ENCODE measurements around the gene CHST11.

The CHST11 gene

GRCh38 chr12:104673294-104673693, 216.5 kb downstream of the CHST11 start:
- Histone ChIP-seq H3K9me3 (ENCODE audit: control insufficient read depth in 1 of 2, low read length in 2 of 2) (no peaks in the 10 kb centered on the region), H3K4me3 (ENCODE audit: low read depth in 1 of 2, low read length in 2 of 2) (no peak overlapping the region), H3K36me3 (ENCODE audit: control insufficient read depth in 1 of 2, insufficient read depth in 2 of 2, low read length in 2 of 2) (no peaks in the 10 kb centered on the region), H3K4me1 (ENCODE audit: control insufficient read depth in 1 of 2, insufficient read depth in 2 of 2, low read length in 2 of 2) (peaks cover 39 to 45% of the 10 kb centered on the region in 2 donors), H3K27ac (ENCODE audit: low read depth, low read length) (no peak overlapping the region), H3K27me3 (ENCODE audit: control insufficient read depth in 1 of 2, insufficient read depth in 2 of 2, low read length in 2 of 2) (no peaks in the 10 kb centered on the region), H3K9ac (ENCODE audit: low read depth in 1 of 2, low read length in 2 of 2) (no peak overlapping the region)

GRCh38 chr12:104673696-104674482, 217.1 kb downstream of the CHST11 start:
- Histone ChIP-seq H3K4me1 (ENCODE audit: control insufficient read depth in 1 of 2, insufficient read depth in 2 of 2, low read length in 2 of 2) (peaks cover 34 to 39% of the 10 kb centered on the region in 2 donors), H3K27me3 (ENCODE audit: control insufficient read depth in 1 of 2, insufficient read depth in 2 of 2, low read length in 2 of 2) (no peaks in the 10 kb centered on the region), H3K9ac (ENCODE audit: low read depth in 1 of 2, low read length in 2 of 2) (no peak overlapping the region), H3K36me3 (ENCODE audit: control insufficient read depth in 1 of 2, insufficient read depth in 2 of 2, low read length in 2 of 2) (no peaks in the 10 kb centered on the region), H3K27ac (ENCODE audit: low read depth, low read length) (no peak overlapping the region), H3K4me3 (ENCODE audit: low read depth in 1 of 2, low read length in 2 of 2) (no peak overlapping the region), H3K9me3 (ENCODE audit: control insufficient read depth in 1 of 2, low read length in 2 of 2) (no peaks in the 10 kb centered on the region)

GRCh38 chr12:104676636-104677035, 219.9 kb downstream of the CHST11 start:
- Histone ChIP-seq H3K9ac (ENCODE audit: low read depth in 1 of 2, low read length in 2 of 2) (no peak overlapping the region), H3K9me3 (ENCODE audit: control insufficient read depth in 1 of 2, low read length in 2 of 2) (no peaks in the 10 kb centered on the region), H3K27me3 (ENCODE audit: control insufficient read depth in 1 of 2, insufficient read depth in 2 of 2, low read length in 2 of 2) (no peaks in the 10 kb centered on the region), H3K4me1 (ENCODE audit: control insufficient read depth in 1 of 2, insufficient read depth in 2 of 2, low read length in 2 of 2) (peaks cover 6 to 14% of the 10 kb centered on the region in 2 donors), H3K27ac (ENCODE audit: low read depth, low read length) (no peak overlapping the region), H3K4me3 (ENCODE audit: low read depth in 1 of 2, low read length in 2 of 2) (no peak overlapping the region), H3K36me3 (ENCODE audit: control insufficient read depth in 1 of 2, insufficient read depth in 2 of 2, low read length in 2 of 2) (no peaks in the 10 kb centered on the region)

GRCh38 chr12:104677441-104678089, 220.8 kb downstream of the CHST11 start:
- no peaks in the 10 kb centered on the region for H3K27me3 ChIP-seq (ENCODE audit: control insufficient read depth in 1 of 2, insufficient read depth in 2 of 2, low read length in 2 of 2)
- H3K9me3 ChIP-seq (ENCODE audit: control insufficient read depth in 1 of 2, low read length in 2 of 2), result no peaks in the 10 kb centered on the region
- no peak overlapping the region for H3K4me3 ChIP-seq (ENCODE audit: low read depth in 1 of 2, low read length in 2 of 2)
- no peak overlapping the region for H3K9ac ChIP-seq (ENCODE audit: low read depth in 1 of 2, low read length in 2 of 2)
- H3K36me3 ChIP-seq (ENCODE audit: control insufficient read depth in 1 of 2, insufficient read depth in 2 of 2, low read length in 2 of 2), result no peaks in the 10 kb centered on the region
- H3K27ac ChIP-seq (ENCODE audit: low read depth, low read length), result no peak overlapping the region
- H3K4me1 ChIP-seq (ENCODE audit: control insufficient read depth in 1 of 2, insufficient read depth in 2 of 2, low read length in 2 of 2), result peaks cover 0 to 4% of the 10 kb centered on the region in 2 donors

GRCh38 chr12:104680070-104680469, 223.3 kb downstream of the CHST11 start:
- Histone ChIP-seq H3K9me3 (ENCODE audit: control insufficient read depth in 1 of 2, low read length in 2 of 2) (no peaks in the 10 kb centered on the region), H3K4me1 (ENCODE audit: control insufficient read depth in 1 of 2, insufficient read depth in 2 of 2, low read length in 2 of 2) (peaks cover 6 to 8% of the 10 kb centered on the region in 2 donors), H3K9ac (ENCODE audit: low read depth in 1 of 2, low read length in 2 of 2) (no peak overlapping the region), H3K27ac (ENCODE audit: low read depth, low read length) (no peak overlapping the region), H3K4me3 (ENCODE audit: low read depth in 1 of 2, low read length in 2 of 2) (no peak overlapping the region), H3K36me3 (ENCODE audit: control insufficient read depth in 1 of 2, insufficient read depth in 2 of 2, low read length in 2 of 2) (no peaks in the 10 kb centered on the region), H3K27me3 (ENCODE audit: control insufficient read depth in 1 of 2, insufficient read depth in 2 of 2, low read length in 2 of 2) (no peaks in the 10 kb centered on the region)

GRCh38 chr12:104680491-104680890, 223.7 kb downstream of the CHST11 start:
- no peak overlapping the region for H3K27ac ChIP-seq (ENCODE audit: low read depth, low read length)
- H3K9ac ChIP-seq (ENCODE audit: low read depth in 1 of 2, low read length in 2 of 2), result no peak overlapping the region
- H3K27me3 ChIP-seq (ENCODE audit: control insufficient read depth in 1 of 2, insufficient read depth in 2 of 2, low read length in 2 of 2), result no peaks in the 10 kb centered on the region
- H3K9me3 ChIP-seq (ENCODE audit: control insufficient read depth in 1 of 2, low read length in 2 of 2), result no peaks in the 10 kb centered on the region
- H3K36me3 ChIP-seq (ENCODE audit: control insufficient read depth in 1 of 2, insufficient read depth in 2 of 2, low read length in 2 of 2), result no peaks in the 10 kb centered on the region
- no peak overlapping the region for H3K4me3 ChIP-seq (ENCODE audit: low read depth in 1 of 2, low read length in 2 of 2)
- peaks cover 10 to 12% of the 10 kb centered on the region in 2 donors for H3K4me1 ChIP-seq (ENCODE audit: control insufficient read depth in 1 of 2, insufficient read depth in 2 of 2, low read length in 2 of 2)

GRCh38 chr12:104681012-104681690, 224.4 kb downstream of the CHST11 start:
- Histone ChIP-seq H3K36me3 (ENCODE audit: control insufficient read depth in 1 of 2, insufficient read depth in 2 of 2, low read length in 2 of 2) (no peaks in the 10 kb centered on the region), H3K9me3 (ENCODE audit: control insufficient read depth in 1 of 2, low read length in 2 of 2) (no peaks in the 10 kb centered on the region), H3K4me3 (ENCODE audit: low read depth in 1 of 2, low read length in 2 of 2) (no peak overlapping the region), H3K9ac (ENCODE audit: low read depth in 1 of 2, low read length in 2 of 2) (no peak overlapping the region), H3K4me1 (ENCODE audit: control insufficient read depth in 1 of 2, insufficient read depth in 2 of 2, low read length in 2 of 2) (peaks cover 12 to 16% of the 10 kb centered on the region in 2 donors), H3K27me3 (ENCODE audit: control insufficient read depth in 1 of 2, insufficient read depth in 2 of 2, low read length in 2 of 2) (no peaks in the 10 kb centered on the region), H3K27ac (ENCODE audit: low read depth, low read length) (no peak overlapping the region)

- peaks cover 12 to 25% of the 10 kb centered on the region in 2 donors for H3K4me1 ChIP-seq (ENCODE audit: control insufficient read depth in 1 of 2, insufficient read depth in 2 of 2, low read length in 2 of 2)
- no peaks in the 10 kb centered on the region for H3K36me3 ChIP-seq (ENCODE audit: control insufficient read depth in 1 of 2, insufficient read depth in 2 of 2, low read length in 2 of 2)
- H3K9ac ChIP-seq (ENCODE audit: low read depth in 1 of 2, low read length in 2 of 2), result no peak overlapping the region
- peak overlapping the region in 1 of 2 donors; percentile 6 for H3K4me3 ChIP-seq (ENCODE audit: low read depth in 1 of 2, low read length in 2 of 2)
- no peaks in the 10 kb centered on the region for H3K27me3 ChIP-seq (ENCODE audit: control insufficient read depth in 1 of 2, insufficient read depth in 2 of 2, low read length in 2 of 2)
- H3K27ac ChIP-seq (ENCODE audit: low read depth, low read length), result no peak overlapping the region
- H3K9me3 ChIP-seq (ENCODE audit: control insufficient read depth in 1 of 2, low read length in 2 of 2), result no peaks in the 10 kb centered on the region
These were observed 226.1 kb downstream of the CHST11 start for GRCh38 chr12:104682790-104683279.

- Histone ChIP-seq H3K9me3 (ENCODE audit: control insufficient read depth in 1 of 2, low read length in 2 of 2) (no peaks in the 10 kb centered on the region), H3K36me3 (ENCODE audit: control insufficient read depth in 1 of 2, insufficient read depth in 2 of 2, low read length in 2 of 2) (no peaks in the 10 kb centered on the region), H3K4me3 (ENCODE audit: low read depth in 1 of 2, low read length in 2 of 2) (no peak overlapping the region), H3K9ac (ENCODE audit: low read depth in 1 of 2, low read length in 2 of 2) (no peak overlapping the region), H3K4me1 (ENCODE audit: control insufficient read depth in 1 of 2, insufficient read depth in 2 of 2, low read length in 2 of 2) (peaks cover 12 to 25% of the 10 kb centered on the region in 2 donors), H3K27me3 (ENCODE audit: control insufficient read depth in 1 of 2, insufficient read depth in 2 of 2, low read length in 2 of 2) (no peaks in the 10 kb centered on the region), H3K27ac (ENCODE audit: low read depth, low read length) (no peak overlapping the region)
These were observed 227.2 kb downstream of the CHST11 start for GRCh38 chr12:104683831-104684503.
